ENCODE measurements around the gene SPATA6. TPM values are rescaled to one million over a fixed set of nuclear protein-coding genes. Genes with fewer than 3 reads are reported as not detected.
A peak's percentile ranks its signal among the peaks of the same experiment; 100 is the strongest.
"Not testable (repeated sequence)": the region's sequence is repeated elsewhere in the genome, so short reads cannot be mapped to it uniquely, and the experiment has no call there.

SPATA6 gene
- polyA plus RNA-seq, 12 donors, result 8.5 to 14.9 (median 11.7) TPM; not detected in 1

- peak; percentile 76 for DNase-seq
Measured at GRCh38 chr1:48469616-48470480, 2.2 kb downstream of the SPATA6 start.

- no peak for DNase-seq
Measured at GRCh38 chr1:48466594-48466993, 5.4 kb downstream of the SPATA6 start.

GRCh38 chr1:48462716-48463302 is 9.2 kb downstream of the SPATA6 start:
- no peak for DNase-seq

GRCh38 chr1:48450505-48450904 is 21.5 kb downstream of the SPATA6 start:
- DNase-seq, result no peak

DNA sequence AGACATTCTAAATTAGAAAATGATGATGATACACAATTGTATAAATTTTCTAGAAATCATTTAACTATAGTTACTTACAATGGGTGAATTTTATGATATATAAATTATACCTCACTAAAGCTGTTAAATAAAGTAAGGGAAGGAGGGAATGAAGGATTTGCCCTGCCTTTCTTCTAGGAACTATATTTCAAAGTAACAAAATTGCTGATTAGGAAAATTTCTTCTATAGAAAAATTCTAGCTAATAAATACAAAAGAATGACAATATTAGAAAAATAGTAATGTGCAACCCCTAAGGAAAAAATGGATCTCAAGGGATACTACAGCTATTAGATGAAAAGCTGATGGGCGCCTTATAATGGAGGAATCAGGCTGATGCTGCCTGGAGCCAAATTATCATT is 23.1 kb downstream of the SPATA6 start:
- no peak for DNase-seq

- DNase-seq, result not testable (repeated sequence)
Measured at GRCh38 chr1:48444186-48444585, 27.8 kb downstream of the SPATA6 start.

GRCh38 chr1:48442864-48443619 is 29.0 kb downstream of the SPATA6 start:
- no peak for DNase-seq

GRCh38 chr1:48440786-48441185 is 31.2 kb downstream of the SPATA6 start:
- not testable (repeated sequence) for DNase-seq

DNA sequence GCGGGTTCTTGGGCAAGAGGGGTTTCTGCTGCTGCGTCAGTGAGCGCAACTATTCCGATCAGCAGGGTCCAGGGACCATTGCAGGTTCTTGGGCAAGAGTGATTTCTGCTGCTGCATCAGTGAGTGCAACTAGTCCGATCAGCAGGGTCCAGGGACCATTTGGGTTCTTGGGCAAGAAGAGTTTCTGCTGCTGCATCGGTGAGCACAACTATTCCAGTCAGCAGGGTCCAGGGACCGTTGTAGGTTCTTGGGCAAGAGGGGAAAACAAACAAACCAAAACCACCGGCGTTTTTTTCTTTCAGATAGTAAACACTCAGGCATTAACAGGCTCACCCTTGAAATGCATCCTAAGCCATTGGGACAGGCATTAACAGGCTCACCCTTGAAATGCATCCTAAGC is 32.6 kb downstream of the SPATA6 start:
- DNase-seq, result no peak

DNA sequence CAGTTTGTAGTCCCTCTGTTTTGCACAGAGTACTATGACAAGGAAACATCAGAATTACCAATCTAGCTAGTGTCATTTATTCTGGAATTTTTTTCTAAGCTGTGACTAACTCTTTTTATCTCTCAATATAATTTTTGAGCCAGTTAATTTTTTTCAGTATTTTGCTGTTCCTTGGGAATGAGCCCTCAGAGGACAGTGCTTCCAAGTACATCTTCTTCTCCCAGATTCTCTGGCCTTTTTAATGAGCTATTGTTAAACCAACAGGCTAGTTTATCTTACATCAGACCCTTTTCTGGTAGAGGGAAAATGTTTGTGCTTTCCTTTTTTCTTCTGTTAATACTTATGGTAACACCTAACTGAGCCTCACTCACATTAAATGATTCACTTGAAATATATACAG is 34.6 kb downstream of the SPATA6 start:
- not testable (repeated sequence) for DNase-seq

GRCh38 chr1:48435312-48436002 is 36.5 kb downstream of the SPATA6 start:
- not testable (repeated sequence) for DNase-seq

DNA sequence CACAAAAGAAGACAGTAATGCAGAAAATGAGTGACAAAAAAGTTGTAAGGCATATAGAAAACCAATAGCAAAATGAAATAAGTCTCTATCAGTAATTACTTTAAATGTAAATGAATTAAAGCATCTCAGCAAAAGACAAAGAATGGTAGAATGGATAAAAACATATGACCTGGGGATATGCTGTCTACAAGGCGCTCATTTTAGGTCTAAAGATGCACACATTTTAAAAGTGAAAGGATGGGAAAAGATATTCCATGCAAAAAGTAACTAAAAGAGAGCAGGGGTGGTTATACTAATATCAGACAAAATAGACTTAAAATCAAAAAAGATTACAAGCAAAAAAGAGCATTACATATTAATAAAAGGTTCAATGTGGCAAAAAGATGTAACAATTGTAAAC is 41.2 kb downstream of the SPATA6 start:
- DNase-seq, result no peak

DNA sequence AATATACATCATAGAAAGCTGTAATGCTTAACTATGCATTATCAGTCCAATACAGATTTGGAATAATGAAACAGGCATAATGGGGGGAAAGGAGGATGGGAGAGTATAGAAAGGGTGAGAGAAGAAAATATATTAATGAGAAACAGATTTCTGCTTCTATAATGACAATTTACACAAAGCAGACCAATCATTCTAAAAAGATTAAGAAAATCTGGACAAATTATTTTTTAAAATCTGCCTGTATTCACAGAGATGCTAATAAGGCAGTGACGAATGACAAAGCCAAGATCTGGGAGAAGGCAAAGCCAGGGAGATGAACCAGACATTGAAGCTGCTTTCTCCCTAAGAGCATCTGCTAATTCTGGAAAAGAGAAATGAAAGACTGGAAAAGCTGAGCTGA is 50.0 kb downstream of the SPATA6 start:
- DNase-seq, result no peak

DNA sequence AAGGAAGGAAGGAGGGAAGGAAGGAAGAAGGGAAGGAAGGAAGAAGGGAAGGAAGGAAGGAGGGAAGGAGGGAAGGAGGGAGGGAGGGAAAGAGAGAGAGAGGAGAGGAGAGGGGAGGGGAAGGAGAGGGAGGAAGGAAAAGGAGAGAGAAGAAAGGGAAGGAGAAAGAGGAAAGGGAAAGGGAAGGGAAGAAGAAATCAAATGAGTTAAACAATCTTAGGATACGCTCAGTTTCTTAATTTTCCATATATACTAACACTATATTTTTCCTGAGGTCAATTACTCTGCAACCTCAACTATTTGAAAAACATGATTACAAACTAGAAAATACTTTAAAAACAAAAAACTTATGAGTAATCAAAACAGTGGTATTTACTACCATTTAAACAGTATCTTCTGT is 53.3 kb downstream of the SPATA6 start:
- no peak for DNase-seq

- DNase-seq, result no peak
Measured at GRCh38 chr1:48415050-48415449, 57.0 kb downstream of the SPATA6 start.

GRCh38 chr1:48414264-48414663 is 57.7 kb downstream of the SPATA6 start:
- DNase-seq, result no peak

DNA sequence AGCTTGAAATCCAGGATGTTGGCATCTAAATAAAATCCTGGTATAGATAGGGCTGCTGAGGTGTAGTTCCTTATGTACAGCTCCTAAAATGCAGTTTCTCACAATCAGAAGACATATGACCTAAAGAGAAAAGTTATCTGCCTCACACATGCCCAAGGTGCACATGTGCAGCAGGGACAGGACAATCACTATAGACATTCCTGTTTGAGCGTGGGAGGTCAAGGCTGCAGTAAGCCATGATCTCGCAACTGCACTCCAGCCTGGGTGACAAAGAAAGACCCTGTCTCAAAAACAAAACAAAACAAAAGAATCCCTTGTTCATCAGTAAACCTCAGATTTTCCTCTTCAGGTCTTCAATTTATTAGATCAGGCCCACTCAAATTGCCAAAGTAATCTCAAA is 66.1 kb downstream of the SPATA6 start:
- no peak for DNase-seq

DNA sequence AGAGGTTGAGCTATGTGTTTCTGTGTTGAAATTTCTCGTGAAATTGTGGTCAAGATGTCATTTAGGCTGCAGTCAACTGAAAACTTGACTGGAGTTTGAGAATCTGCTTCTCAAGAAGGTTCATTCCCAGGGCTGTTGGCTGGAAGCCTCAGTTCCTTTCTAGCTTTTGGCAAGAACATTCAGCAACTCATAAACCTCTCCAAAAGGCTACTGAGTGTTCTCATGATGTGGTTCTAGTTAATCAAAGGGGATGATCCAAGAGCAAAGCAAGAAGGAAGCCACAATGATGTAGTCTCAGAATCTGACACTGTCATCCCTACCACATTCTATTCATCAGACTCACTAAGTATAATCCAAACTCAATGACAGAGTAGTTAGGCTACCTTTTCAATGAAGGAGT is 66.6 kb downstream of the SPATA6 start:
- no peak for DNase-seq

- no peak for DNase-seq
Measured at GRCh38 chr1:48402599-48402998, 69.4 kb downstream of the SPATA6 start.

DNA sequence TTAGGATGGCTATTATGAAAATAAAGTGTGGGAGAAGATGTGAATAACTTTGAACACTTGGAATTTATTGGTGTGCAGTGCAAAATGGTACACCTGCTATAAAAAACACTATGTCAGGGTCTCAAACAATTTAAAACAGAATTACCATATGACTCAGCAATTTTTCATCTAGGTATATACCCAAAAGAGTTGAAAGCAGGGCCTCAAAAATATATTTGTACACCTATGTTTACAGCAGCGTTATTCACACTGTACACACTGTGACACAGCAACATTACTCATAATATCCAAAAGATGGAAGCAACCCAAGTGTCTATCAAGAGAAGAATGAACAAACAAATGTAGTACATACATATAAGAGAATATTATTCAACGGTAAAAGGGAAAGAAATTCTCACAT is 75.8 kb downstream of the SPATA6 start:
- DNase-seq, result no peak

- DNase-seq, result no peak
Measured at GRCh38 chr1:48391926-48392325, 80.1 kb downstream of the SPATA6 start.

- no peak for DNase-seq
Measured at GRCh38 chr1:48387409-48387808, 84.6 kb downstream of the SPATA6 start.

All from muscle of arm (tissue), 12 donors.